Raji (cell line): ENCODE measurements around the gene DRD2.

ENCODE experiments used
- POLR2A ChIP-seq: IDR thresholded peaks from 2 replicates; pipeline ENCODE4 v1.6.1; 2011; ENCODE audit warnings: low read depth, low read length, control low read depth; ENCODE audit not compliant: insufficient read depth

The DRD2 gene

GRCh38 chr11:113384551-113384950 lies 90.6 kb downstream of the DRD2 start:
- TF ChIP-seq POLR2A, result no peak

GRCh38 chr11:113382121-113382520 lies 93.1 kb downstream of the DRD2 start:
- no peak for TF ChIP-seq POLR2A

DNA sequence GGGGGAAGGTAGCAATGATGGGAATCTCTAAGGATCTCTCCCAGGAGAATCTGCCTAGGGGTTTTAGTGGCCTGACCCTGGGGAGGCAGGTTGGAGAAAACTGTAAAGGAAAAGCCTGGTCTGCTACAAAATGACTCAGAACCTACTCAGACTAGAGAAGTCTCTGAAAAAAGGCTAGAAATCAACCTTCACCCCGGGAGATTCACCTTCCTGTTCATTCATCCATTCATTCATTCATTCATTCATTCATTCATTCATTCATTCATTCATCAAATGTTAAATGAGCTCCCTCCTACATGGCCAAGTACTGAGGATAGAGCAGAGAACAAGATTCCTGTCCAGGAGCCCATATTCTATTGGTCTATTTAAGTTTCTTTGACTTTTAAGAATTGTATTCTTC lies 96.5 kb downstream of the DRD2 start:
- no peak for TF ChIP-seq POLR2A

DNA sequence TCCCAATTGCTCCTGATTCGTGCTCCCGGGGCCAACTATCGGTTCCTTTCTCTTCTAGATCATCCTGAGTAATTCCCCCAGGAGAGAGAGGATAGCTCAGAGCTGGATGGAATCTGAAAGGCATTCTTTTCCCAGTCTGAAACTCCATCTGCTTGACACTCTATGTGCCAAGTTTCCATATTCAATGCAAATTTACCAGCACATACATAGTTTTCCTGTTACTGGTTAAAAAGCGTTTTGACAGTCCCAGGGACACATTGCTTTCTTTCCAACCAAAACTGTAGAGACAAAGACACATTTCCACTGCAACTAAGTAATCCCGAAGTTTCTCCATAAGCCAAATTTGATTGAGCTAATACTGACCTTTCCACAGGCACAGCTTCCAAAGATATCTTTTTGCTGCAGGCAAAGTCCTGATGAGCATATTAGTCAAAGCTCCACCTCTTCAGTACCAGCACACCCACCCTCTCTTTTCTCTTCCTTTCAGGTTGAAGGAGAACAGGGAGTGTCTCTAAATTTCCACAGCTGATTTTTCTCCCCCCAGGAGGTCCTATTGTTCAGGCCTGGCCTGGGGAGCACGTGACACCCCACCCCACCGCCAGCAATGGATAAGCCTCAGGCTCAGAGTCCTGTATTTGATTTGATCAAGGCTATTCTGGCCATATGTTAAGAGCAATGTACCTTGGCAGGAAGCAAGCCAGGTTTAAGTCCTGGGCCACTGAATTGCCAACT lies 97.4 kb downstream of the DRD2 start:
- no peak for TF ChIP-seq POLR2A

- TF ChIP-seq POLR2A, result no peak
Observed at GRCh38 chr11:113376156-113376555, 99.0 kb downstream of the DRD2 start.

GRCh38 chr11:113375402-113375801 lies 99.8 kb downstream of the DRD2 start:
- TF ChIP-seq POLR2A, result no peak

- no peak for TF ChIP-seq POLR2A
Observed at GRCh38 chr11:113373981-113374560, 101.1 kb downstream of the DRD2 start.

- TF ChIP-seq POLR2A, result no peak
Observed at GRCh38 chr11:113373306-113373705, 101.9 kb downstream of the DRD2 start.

GRCh38 chr11:113372309-113372708 lies 102.9 kb downstream of the DRD2 start:
- no peak for TF ChIP-seq POLR2A

DNA sequence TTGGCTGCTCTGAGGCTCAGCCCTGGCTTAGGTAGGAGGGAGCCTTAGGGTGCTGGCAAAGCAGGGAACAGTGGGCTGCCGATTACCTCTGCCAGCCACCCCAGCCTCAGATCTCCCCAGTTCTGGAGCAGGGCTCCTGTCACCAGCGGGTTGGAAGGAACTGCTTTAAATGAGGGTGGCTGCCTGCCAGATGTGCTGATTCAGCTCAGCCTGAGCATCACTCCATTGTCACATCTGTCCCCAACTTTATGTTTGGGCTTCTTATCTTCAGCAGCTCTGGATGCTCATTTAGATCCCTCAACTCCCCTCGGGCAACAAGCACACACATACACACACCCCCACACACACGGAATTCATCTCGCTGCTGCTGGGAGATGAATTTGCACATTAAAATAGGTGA lies 104.6 kb downstream of the DRD2 start:
- TF ChIP-seq POLR2A, result no peak

DNA sequence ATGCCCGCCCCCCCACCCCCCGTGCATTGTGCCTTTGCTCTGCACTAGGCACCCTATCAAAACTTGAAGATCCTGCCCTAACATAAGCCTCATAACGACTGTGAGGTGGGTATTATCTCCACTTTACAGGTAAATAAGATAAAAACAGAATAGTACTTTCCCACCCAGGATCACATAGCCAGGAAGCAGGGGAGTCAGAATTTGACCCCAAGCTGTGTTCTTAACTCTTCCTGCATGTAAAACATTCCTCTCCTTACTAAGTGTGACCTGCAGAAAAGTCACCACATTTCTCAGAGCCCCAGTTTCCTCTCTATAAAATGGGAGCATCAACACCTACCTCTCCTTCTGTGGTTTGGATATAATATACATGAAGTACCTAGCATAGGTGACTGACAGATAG lies 105.8 kb downstream of the DRD2 start:
- TF ChIP-seq POLR2A, result no peak

- TF ChIP-seq POLR2A, result no peak
Observed at GRCh38 chr11:113365895-113366294, 109.3 kb downstream of the DRD2 start.

DNA sequence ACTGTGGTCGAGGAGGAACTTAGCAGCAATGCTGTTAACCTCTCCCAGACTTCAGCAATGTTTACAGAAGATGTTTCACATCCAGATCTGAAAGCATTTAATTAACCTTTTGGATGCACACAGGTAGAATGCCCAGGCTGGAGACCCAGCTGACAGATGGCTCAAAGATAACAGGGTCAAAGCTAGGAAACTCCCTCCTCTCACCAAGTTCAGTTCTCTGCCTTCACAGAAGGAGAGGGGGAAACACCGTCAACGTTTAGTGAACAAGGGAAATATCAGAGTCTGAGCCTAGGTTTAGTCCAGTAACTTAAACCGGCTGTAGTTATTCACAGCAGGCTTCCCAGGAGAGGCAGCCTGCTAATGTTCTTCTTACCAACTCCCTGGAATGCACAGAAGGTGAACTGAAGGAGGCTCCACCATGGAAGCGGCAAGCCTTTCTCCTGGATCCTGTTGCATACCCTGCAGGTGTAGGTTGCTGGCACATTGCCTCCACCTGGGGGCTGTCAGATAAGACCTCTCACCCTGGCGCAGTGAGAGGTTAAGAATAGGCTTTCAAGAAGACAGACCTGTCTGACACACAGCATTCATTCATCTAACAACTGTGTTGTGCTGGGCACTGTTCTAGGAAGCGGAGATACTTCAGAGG lies 111.1 kb downstream of the DRD2 start:
- TF ChIP-seq POLR2A, result no peak

- TF ChIP-seq POLR2A, result no peak
Observed at GRCh38 chr11:113363406-113363805, 111.8 kb downstream of the DRD2 start.
